NB4 (cell line): ENCODE data around the gene LAMA3.

ENCODE experiments used
- CTCF ChIP-seq: IDR thresholded peaks from one replicate; pipeline ENCODE4 v1.5.1; 2012; ENCODE audit warnings: low read depth, low read length
- MAX ChIP-seq: IDR thresholded peaks from 2 replicates; pipeline ENCODE4 v1.6.1; 2011; ENCODE audit warnings: low read depth, low read length
- MYC ChIP-seq: IDR thresholded peaks from 2 replicates; pipeline ENCODE4 v1.6.1; 2011; ENCODE audit warnings: low read depth, low read length
- POLR2A ChIP-seq: IDR thresholded peaks from 2 replicates; pipeline ENCODE4 v1.6.1; 2011; ENCODE audit warnings: mild to moderate bottlenecking; ENCODE audit not compliant: insufficient read length; ENCODE audit errors: extremely low read depth

- no peak for TF ChIP-seq POLR2A
- TF ChIP-seq CTCF = no peak
- TF ChIP-seq MAX = no peak
- no peak for TF ChIP-seq MYC
Observed at GRCh38 chr18:23675896-23676295, 13.4 kb upstream of the LAMA3 start.
